ENCODE measurements around the gene NFAT5.

The NFAT5 gene

GRCh38 chr16:69680358-69680757, 114.6 kb downstream of the NFAT5 start:
- Mint-ChIP-seq H3K4me3 (no peak overlapping the region), H3K27ac (no peak overlapping the region), H3K4me1 (ENCODE audit: low read depth) (no peaks in the 10 kb centered on the region), H3K27me3 (no peaks in the 10 kb centered on the region), H3K9me3 (no peaks in the 10 kb centered on the region), H3K36me3 (ENCODE audit: low read depth) (peaks cover 53% of the 10 kb centered on the region)

- H3K36me3 Mint-ChIP-seq (ENCODE audit: low read depth) = peaks cover 60% of the 10 kb centered on the region
Observed at GRCh38 chr16:69688589-69688988, 122.8 kb downstream of the NFAT5 start.

GRCh38 chr16:69691980-69692911, 126.5 kb downstream of the NFAT5 start:
- Mint-ChIP-seq H3K4me1 (ENCODE audit: low read depth) (peaks cover 7% of the 10 kb centered on the region), H3K9me3 (no peaks in the 10 kb centered on the region), H3K27me3 (no peaks in the 10 kb centered on the region), H3K27ac (peak overlapping the region; percentile 23), H3K4me3 (no peak overlapping the region), H3K36me3 (ENCODE audit: low read depth) (peaks cover 73% of the 10 kb centered on the region)

More at GRCh38 chr16:69688589-69688988, 122.8 kb downstream of the NFAT5 start:
- H3K9me3 Mint-ChIP-seq = no peaks in the 10 kb centered on the region
- no peak overlapping the region for H3K4me3 Mint-ChIP-seq
- no peaks in the 10 kb centered on the region for H3K27me3 Mint-ChIP-seq
- H3K27ac Mint-ChIP-seq = no peak overlapping the region
- H3K4me1 Mint-ChIP-seq (ENCODE audit: low read depth) = peaks cover 7% of the 10 kb centered on the region

GRCh38 chr16:69693916-69694315, 128.2 kb downstream of the NFAT5 start:
- H3K36me3 Mint-ChIP-seq (ENCODE audit: low read depth) = peaks cover 73% of the 10 kb centered on the region
- no peaks in the 10 kb centered on the region for H3K9me3 Mint-ChIP-seq
- H3K27me3 Mint-ChIP-seq = no peaks in the 10 kb centered on the region
- H3K27ac Mint-ChIP-seq = no peak overlapping the region
- H3K4me1 Mint-ChIP-seq (ENCODE audit: low read depth) = peaks cover 7% of the 10 kb centered on the region
- H3K4me3 Mint-ChIP-seq = no peak overlapping the region

- H3K9me3 Mint-ChIP-seq = no peaks in the 10 kb centered on the region
- no peak overlapping the region for H3K4me3 Mint-ChIP-seq
- H3K36me3 Mint-ChIP-seq (ENCODE audit: low read depth) = peaks cover 54% of the 10 kb centered on the region
- no peaks in the 10 kb centered on the region for H3K4me1 Mint-ChIP-seq (ENCODE audit: low read depth)
- H3K27me3 Mint-ChIP-seq = no peaks in the 10 kb centered on the region
- no peak overlapping the region for H3K27ac Mint-ChIP-seq
Observed at GRCh38 chr16:69698404-69698803, 132.6 kb downstream of the NFAT5 start.

- no peak overlapping the region for H3K4me3 Mint-ChIP-seq
- H3K27ac Mint-ChIP-seq = no peak overlapping the region
- peaks cover 51% of the 10 kb centered on the region for H3K36me3 Mint-ChIP-seq (ENCODE audit: low read depth)
- no peaks in the 10 kb centered on the region for H3K27me3 Mint-ChIP-seq
- no peaks in the 10 kb centered on the region for H3K4me1 Mint-ChIP-seq (ENCODE audit: low read depth)
- no peaks in the 10 kb centered on the region for H3K9me3 Mint-ChIP-seq
Observed at GRCh38 chr16:69699915-69700314, 134.1 kb downstream of the NFAT5 start.

- Mint-ChIP-seq H3K4me1 (ENCODE audit: low read depth) (no peaks in the 10 kb centered on the region), H3K4me3 (no peak overlapping the region), H3K27me3 (no peaks in the 10 kb centered on the region), H3K27ac (peak overlapping the region; percentile 5), H3K9me3 (no peaks in the 10 kb centered on the region), H3K36me3 (ENCODE audit: low read depth) (peaks cover 41% of the 10 kb centered on the region)
Observed at GRCh38 chr16:69701452-69701851, 135.7 kb downstream of the NFAT5 start.

- Mint-ChIP-seq H3K9me3 (no peaks in the 10 kb centered on the region), H3K27ac (peak overlapping the region; percentile 5), H3K4me3 (no peak overlapping the region), H3K36me3 (ENCODE audit: low read depth) (peaks cover 38% of the 10 kb centered on the region), H3K27me3 (no peaks in the 10 kb centered on the region), H3K4me1 (ENCODE audit: low read depth) (no peaks in the 10 kb centered on the region)
Observed at GRCh38 chr16:69701866-69702265, 136.1 kb downstream of the NFAT5 start.

GRCh38 chr16:69703638-69704037, 137.9 kb downstream of the NFAT5 start:
- Mint-ChIP-seq H3K27me3 (no peaks in the 10 kb centered on the region), H3K27ac (no peak overlapping the region)

GRCh38 chr16:69706256-69706974, 140.6 kb downstream of the NFAT5 start:
- Mint-ChIP-seq H3K4me3 (no peak overlapping the region), H3K27me3 (no peaks in the 10 kb centered on the region)

More at GRCh38 chr16:69703638-69704037, 137.9 kb downstream of the NFAT5 start:
- no peaks in the 10 kb centered on the region for H3K9me3 Mint-ChIP-seq
- H3K4me1 Mint-ChIP-seq (ENCODE audit: low read depth) = no peaks in the 10 kb centered on the region
- H3K4me3 Mint-ChIP-seq = no peak overlapping the region
- peaks cover 27% of the 10 kb centered on the region for H3K36me3 Mint-ChIP-seq (ENCODE audit: low read depth)

GRCh38 chr16:69706975-69707340, 141.2 kb downstream of the NFAT5 start:
- Mint-ChIP-seq H3K27ac (no peak overlapping the region), H3K27me3 (no peaks in the 10 kb centered on the region), H3K9me3 (no peaks in the 10 kb centered on the region), H3K36me3 (ENCODE audit: low read depth) (peaks cover 22% of the 10 kb centered on the region), H3K4me1 (ENCODE audit: low read depth) (no peaks in the 10 kb centered on the region), H3K4me3 (no peak overlapping the region)

More at GRCh38 chr16:69706256-69706974, 140.6 kb downstream of the NFAT5 start:
- Mint-ChIP-seq H3K4me1 (ENCODE audit: low read depth) (no peaks in the 10 kb centered on the region), H3K27ac (no peak overlapping the region), H3K9me3 (no peaks in the 10 kb centered on the region), H3K36me3 (ENCODE audit: low read depth) (peaks cover 24% of the 10 kb centered on the region)

- Mint-ChIP-seq H3K27me3 (no peaks in the 10 kb centered on the region), H3K4me3 (no peak overlapping the region), H3K9me3 (no peaks in the 10 kb centered on the region), H3K36me3 (ENCODE audit: low read depth) (peaks cover 22% of the 10 kb centered on the region), H3K4me1 (ENCODE audit: low read depth) (no peaks in the 10 kb centered on the region), H3K27ac (peak overlapping the region; percentile 50)
Observed at GRCh38 chr16:69707920-69708683, 142.3 kb downstream of the NFAT5 start.

- H3K27ac Mint-ChIP-seq = no peak overlapping the region
- H3K36me3 Mint-ChIP-seq (ENCODE audit: low read depth) = peaks cover 14% of the 10 kb centered on the region
- no peaks in the 10 kb centered on the region for H3K4me1 Mint-ChIP-seq (ENCODE audit: low read depth)
- H3K9me3 Mint-ChIP-seq = no peaks in the 10 kb centered on the region
- no peak overlapping the region for H3K4me3 Mint-ChIP-seq
- no peaks in the 10 kb centered on the region for H3K27me3 Mint-ChIP-seq
Observed at GRCh38 chr16:69709456-69710084, 143.8 kb downstream of the NFAT5 start.

- no peaks in the 10 kb centered on the region for H3K9me3 Mint-ChIP-seq
- H3K4me3 Mint-ChIP-seq = no peak overlapping the region
- peaks cover 9% of the 10 kb centered on the region for H3K36me3 Mint-ChIP-seq (ENCODE audit: low read depth)
- H3K27me3 Mint-ChIP-seq = no peaks in the 10 kb centered on the region
- no peak overlapping the region for H3K27ac Mint-ChIP-seq
- H3K4me1 Mint-ChIP-seq (ENCODE audit: low read depth) = no peaks in the 10 kb centered on the region
Observed at GRCh38 chr16:69711115-69711740, 145.5 kb downstream of the NFAT5 start.

Measured in stimulated activated naive CD8-positive, alpha-beta T cell treated with anti-CD3 and anti-CD28 coated beads, Interleukin-15, Interleukin-2, amounts not matched to agents 100 ng/mL and 50 ng/mL, for 24 hours (primary cell).